HepG2 (cell line): ENCODE measurements around the gene FAM110A. TPM values are rescaled to one million over a fixed set of nuclear protein-coding genes. Genes with fewer than 3 reads are reported as not detected.

ENCODE experiments used
- FOSL2 ChIP-seq: sonication (generic); formaldehyde crosslinking; IDR thresholded peaks from 2 replicates; pipeline ENCODE4 v1.4.0; 2020; ENCODE audit warnings: missing genetic modification reagents
- HMG20A ChIP-seq: IDR thresholded peaks from 2 replicates; pipeline ENCODE4 v1.6.1; 2016; ENCODE audit warnings: borderline replicate concordance
- HNRNPLL ChIP-seq: fragments of 200-400 bp; formaldehyde crosslinking; IDR thresholded peaks from 2 replicates; pipeline ENCODE4 v1.6.1; 2017; ENCODE audit warnings: mild to moderate bottlenecking, low read depth, low read length; ENCODE audit not compliant: poor library complexity, severe bottlenecking
- MTERF4 ChIP-seq: sonication (generic); formaldehyde crosslinking; IDR thresholded peaks from 2 replicates; pipeline ENCODE4 v1.8.0; 2023; ENCODE audit warnings: mild to moderate bottlenecking, missing genetic modification reagents
- MTF2 ChIP-seq: sonication (generic); formaldehyde crosslinking; IDR thresholded peaks from 2 replicates; pipeline ENCODE4 v1.5.0; 2020; ENCODE audit warnings: missing genetic modification reagents, borderline replicate concordance
- NFE2 ChIP-seq: sonication (generic); formaldehyde crosslinking; IDR thresholded peaks from 2 replicates; pipeline ENCODE4 v1.4.0; 2020; ENCODE audit warnings: missing genetic modification reagents
- POGK ChIP-seq: sonication (generic); formaldehyde crosslinking; conservative IDR thresholded peaks from 2 replicates; pipeline ENCODE4 v1.8.0; 2022; ENCODE audit warnings: mild to moderate bottlenecking, moderate library complexity, missing genetic modification reagents
- RBFOX2 ChIP-seq: fragments of 200-400 bp; formaldehyde crosslinking; IDR thresholded peaks from 2 replicates; pipeline ENCODE4 v1.6.1; 2017; ENCODE audit warnings: low read depth, mild to moderate bottlenecking, low read length
- TCF12 ChIP-seq, 2 experiments: fragments of 450-650 bp in 1 of 2; sonication (generic) in 1 of 2; formaldehyde crosslinking in 1 of 2; IDR thresholded peaks; 2 replicates each; pipeline versions ENCODE4 v1.6.1 to v1.8.0; 2017 to 2022; ENCODE audit warnings: antibody characterized with exemption in 1 of 2, mild to moderate bottlenecking in 1 of 2, missing genetic modification reagents in 1 of 2, moderate library complexity in 1 of 2
- XRCC5 ChIP-seq: fragments of 200-400 bp; formaldehyde crosslinking; optimal IDR thresholded peaks from 2 replicates; pipeline ENCODE3; 2017; ENCODE audit warnings: mild to moderate bottlenecking, low read length
- ZEB1 ChIP-seq: IDR thresholded peaks from 2 replicates; pipeline ENCODE4 v1.6.1; 2012; ENCODE audit warnings: mild to moderate bottlenecking, low read depth, inconsistent platforms; ENCODE audit not compliant: insufficient replicate concordance
- ZNF451 ChIP-seq: sonication (generic); formaldehyde crosslinking; IDR thresholded peaks from 2 replicates; pipeline ENCODE4 v1.5.0; 2020; ENCODE audit warnings: mild to moderate bottlenecking, missing genetic modification reagents
- ZNF83 ChIP-seq: sonication (generic); formaldehyde crosslinking; IDR thresholded peaks from 2 replicates; pipeline ENCODE4 v1.4.0; 2020; ENCODE audit warnings: missing genetic modification reagents, mild to moderate bottlenecking, borderline replicate concordance
- polyA plus RNA-seq, 8 experiments: library from polyadenylated mRNA; depleted of rRNA in 3 of 8; stranded (reverse) in 7 of 8; unstranded in 1 of 8; fragments of >200 nt; fragmentation: Illumina TruSeq in 4 of 8; extraction: Trizol in 4 of 8; gene quantifications; 2 replicates each; pipeline versions ENCODE4 v1.2.1 to v1.2.3, GENCODE V29; 2011 to 2016; ENCODE audit warnings: low read depth in 4 of 8, missing spikeins in 1 of 8, mixed read lengths in 1 of 8; ENCODE audit not compliant: insufficient read depth in 1 of 8
- total RNA-seq, 5 experiments: library from RNA; depleted of rRNA; stranded (reverse); fragments of >200 nt; fragmentation: Illumina TruSeq; extraction: Trizol; gene quantifications; 2 replicates each; pipeline ENCODE4 v1.2.3, GENCODE V29; 2016; ENCODE audit warnings: low read depth in 1 of 5
- TF ChIP-seq, protein P1 (sequence below): sonication (generic); formaldehyde crosslinking; IDR thresholded peaks from 2 replicates; pipeline ENCODE4 v1.5.1; 2020; ENCODE audit warnings: missing genetic modification reagents, mild to moderate bottlenecking, borderline replicate concordance
- TF ChIP-seq, protein P2 (sequence below): sonication (generic); formaldehyde crosslinking; IDR thresholded peaks from 2 replicates; pipeline ENCODE4 v1.8.1; 2023; ENCODE audit warnings: missing genetic modification reagents, inconsistent platforms, borderline replicate concordance
- TF ChIP-seq, protein P3 (sequence below): sonication (generic); formaldehyde crosslinking; IDR thresholded peaks from 2 replicates; pipeline ENCODE4 v1.8.1; 2023; ENCODE audit warnings: mild to moderate bottlenecking, inconsistent platforms, moderate library complexity, missing genetic modification reagents, borderline replicate concordance
- TF ChIP-seq, protein P4 (sequence below): sonication (generic); formaldehyde crosslinking; IDR thresholded peaks from 2 replicates; pipeline ENCODE4 v1.4.0; 2020; ENCODE audit warnings: missing genetic modification reagents

Gene FAM110A
- total and polyA plus RNA-seq, 2 of the 13 experiments (the other 11 are each of a cell fraction or from before 2014, with no cell fraction given): 1.9 TPM

GRCh38 chr20:840858-841567 lies 7.5 kb downstream of the FAM110A start (continued):
- TF ChIP-seq ZEB1 (no peak), MTERF4 (CRISPR knock-in tag) (0 out of 2 replicates have a peak, but pooled peaks have one; percentile 31), NFE2 (CRISPR knock-in tag) (no peak), FOSL2 (no peak), POGK (CRISPR knock-in tag) (no peak), MTF2 (CRISPR knock-in tag) (no peak), TCF12 (IDR thresholded peaks at IDR 0.05) (no peak), TCF12 (CRISPR knock-in tag; IDR thresholded peaks at IDR 0.05) (peak; percentile 74; the same call in 1 of the 2 replicates), ZNF451 (CRISPR knock-in tag) (peak; percentile 74; the same call in 1 of the 2 replicates), ZNF83 (CRISPR knock-in tag) (no peak), HNRNPLL (peak; percentile 97), HMG20A (CRISPR knock-in tag) (no peak), RBFOX2 (peak; percentile 51; the same call in 1 of the 2 replicates), XRCC5 (peak; percentile 7)
- TF ChIP-seq, protein P1, sequence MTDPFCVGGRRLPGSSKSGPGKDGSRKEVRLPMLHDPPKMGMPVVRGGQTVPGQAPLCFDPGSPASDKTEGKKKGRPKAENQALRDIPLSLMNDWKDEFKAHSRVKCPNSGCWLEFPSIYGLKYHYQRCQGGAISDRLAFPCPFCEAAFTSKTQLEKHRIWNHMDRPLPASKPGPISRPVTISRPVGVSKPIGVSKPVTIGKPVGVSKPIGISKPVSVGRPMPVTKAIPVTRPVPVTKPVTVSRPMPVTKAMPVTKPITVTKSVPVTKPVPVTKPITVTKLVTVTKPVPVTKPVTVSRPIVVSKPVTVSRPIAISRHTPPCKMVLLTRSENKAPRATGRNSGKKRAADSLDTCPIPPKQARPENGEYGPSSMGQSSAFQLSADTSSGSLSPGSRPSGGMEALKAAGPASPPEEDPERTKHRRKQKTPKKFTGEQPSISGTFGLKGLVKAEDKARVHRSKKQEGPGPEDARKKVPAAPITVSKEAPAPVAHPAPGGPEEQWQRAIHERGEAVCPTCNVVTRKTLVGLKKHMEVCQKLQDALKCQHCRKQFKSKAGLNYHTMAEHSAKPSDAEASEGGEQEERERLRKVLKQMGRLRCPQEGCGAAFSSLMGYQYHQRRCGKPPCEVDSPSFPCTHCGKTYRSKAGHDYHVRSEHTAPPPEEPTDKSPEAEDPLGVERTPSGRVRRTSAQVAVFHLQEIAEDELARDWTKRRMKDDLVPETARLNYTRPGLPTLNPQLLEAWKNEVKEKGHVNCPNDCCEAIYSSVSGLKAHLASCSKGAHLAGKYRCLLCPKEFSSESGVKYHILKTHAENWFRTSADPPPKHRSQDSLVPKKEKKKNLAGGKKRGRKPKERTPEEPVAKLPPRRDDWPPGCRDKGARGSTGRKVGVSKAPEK (CRISPR knock-in tag): no peak
- TF ChIP-seq, protein P2, sequence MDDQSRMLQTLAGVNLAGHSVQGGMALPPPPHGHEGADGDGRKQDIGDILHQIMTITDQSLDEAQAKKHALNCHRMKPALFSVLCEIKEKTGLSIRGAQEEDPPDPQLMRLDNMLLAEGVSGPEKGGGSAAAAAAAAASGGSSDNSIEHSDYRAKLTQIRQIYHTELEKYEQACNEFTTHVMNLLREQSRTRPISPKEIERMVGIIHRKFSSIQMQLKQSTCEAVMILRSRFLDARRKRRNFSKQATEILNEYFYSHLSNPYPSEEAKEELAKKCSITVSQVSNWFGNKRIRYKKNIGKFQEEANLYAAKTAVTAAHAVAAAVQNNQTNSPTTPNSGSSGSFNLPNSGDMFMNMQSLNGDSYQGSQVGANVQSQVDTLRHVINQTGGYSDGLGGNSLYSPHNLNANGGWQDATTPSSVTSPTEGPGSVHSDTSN (CRISPR knock-in tag): 0 out of 2 replicates have a peak, but pooled peaks have one; percentile 49
- TF ChIP-seq, protein P3, sequence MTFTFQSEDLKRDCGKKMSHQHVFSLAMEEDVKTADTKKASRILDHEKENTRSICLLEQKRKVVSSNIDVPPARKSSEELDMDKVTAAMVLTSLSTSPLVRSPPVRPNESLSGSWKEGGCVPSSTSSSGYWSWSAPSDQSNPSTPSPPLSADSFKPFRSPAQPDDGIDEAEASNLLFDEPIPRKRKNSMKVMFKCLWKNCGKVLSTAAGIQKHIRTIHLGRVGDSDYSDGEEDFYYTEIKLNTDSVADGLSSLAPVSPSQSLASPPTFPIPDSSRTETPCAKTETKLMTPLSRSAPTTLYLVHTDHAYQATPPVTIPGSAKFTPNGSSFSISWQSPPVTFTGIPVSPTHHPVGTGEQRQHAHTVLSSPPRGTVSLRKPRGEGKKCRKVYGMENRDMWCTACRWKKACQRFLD (CRISPR knock-in tag): peak; percentile 71; the same call in 1 of the 2 replicates
- TF ChIP-seq, protein P4, sequence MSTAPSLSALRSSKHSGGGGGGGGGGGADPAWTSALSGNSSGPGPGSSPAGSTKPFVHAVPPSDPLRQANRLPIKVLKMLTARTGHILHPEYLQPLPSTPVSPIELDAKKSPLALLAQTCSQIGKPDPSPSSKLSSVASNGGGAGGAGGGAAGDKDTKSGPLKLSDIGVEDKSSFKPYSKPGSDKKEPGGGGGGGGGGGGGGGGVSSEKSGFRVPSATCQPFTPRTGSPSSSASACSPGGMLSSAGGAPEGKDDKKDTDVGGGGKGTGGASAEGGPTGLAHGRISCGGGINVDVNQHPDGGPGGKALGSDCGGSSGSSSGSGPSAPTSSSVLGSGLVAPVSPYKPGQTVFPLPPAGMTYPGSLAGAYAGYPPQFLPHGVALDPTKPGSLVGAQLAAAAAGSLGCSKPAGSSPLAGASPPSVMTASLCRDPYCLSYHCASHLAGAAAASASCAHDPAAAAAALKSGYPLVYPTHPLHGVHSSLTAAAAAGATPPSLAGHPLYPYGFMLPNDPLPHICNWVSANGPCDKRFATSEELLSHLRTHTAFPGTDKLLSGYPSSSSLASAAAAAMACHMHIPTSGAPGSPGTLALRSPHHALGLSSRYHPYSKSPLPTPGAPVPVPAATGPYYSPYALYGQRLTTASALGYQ (CRISPR knock-in tag): 0 out of 2 replicates have a peak, but pooled peaks have one; percentile 23
